Measurements from ENCODE around the gene MOV10L1.

DNA sequence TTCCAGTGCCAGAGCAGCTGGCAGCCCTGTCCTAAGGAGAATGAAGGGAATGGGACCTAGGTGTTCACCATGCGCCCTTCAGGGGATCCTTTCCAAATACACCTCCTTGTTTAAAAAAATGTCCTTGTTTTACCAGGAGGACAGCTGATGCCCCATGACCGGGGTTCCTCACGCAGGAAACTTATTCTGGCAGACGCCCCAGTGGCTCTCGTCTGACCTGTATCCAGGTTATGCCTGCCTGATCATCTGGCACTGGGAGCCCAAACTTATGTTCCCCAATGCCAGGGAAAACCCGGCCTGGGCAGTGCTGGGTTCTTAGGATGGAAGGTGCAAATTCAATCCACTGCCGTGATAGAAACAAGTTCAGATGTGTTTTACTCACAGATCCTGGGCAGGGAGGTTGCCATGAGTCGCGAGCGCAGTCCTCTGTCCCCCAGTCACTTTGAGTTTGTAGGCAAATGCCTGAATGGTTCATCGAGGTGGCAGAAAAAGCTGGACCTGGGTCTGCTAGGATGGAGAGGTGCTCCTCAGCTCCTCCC lies 31.5 kb downstream of the MOV10L1 start:
- TF ChIP-seq, protein P1, sequence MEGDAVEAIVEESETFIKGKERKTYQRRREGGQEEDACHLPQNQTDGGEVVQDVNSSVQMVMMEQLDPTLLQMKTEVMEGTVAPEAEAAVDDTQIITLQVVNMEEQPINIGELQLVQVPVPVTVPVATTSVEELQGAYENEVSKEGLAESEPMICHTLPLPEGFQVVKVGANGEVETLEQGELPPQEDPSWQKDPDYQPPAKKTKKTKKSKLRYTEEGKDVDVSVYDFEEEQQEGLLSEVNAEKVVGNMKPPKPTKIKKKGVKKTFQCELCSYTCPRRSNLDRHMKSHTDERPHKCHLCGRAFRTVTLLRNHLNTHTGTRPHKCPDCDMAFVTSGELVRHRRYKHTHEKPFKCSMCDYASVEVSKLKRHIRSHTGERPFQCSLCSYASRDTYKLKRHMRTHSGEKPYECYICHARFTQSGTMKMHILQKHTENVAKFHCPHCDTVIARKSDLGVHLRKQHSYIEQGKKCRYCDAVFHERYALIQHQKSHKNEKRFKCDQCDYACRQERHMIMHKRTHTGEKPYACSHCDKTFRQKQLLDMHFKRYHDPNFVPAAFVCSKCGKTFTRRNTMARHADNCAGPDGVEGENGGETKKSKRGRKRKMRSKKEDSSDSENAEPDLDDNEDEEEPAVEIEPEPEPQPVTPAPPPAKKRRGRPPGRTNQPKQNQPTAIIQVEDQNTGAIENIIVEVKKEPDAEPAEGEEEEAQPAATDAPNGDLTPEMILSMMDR (IDR thresholded peaks at IDR 0.05; ENCODE audit: low read length): no peak
- TF ChIP-seq EZH2 (IDR thresholded peaks at IDR 0.05; ENCODE audit: borderline replicate concordance, low read length): no peak
